ENCODE results near the gene TXNDC17.

GRCh38 chr17:6674586-6674985 is 33.7 kb downstream of the TXNDC17 start:
- TF ChIP-seq CTCF (IDR thresholded peaks at IDR 0.05) (no peak), POLR2AphosphoS5 (IDR thresholded peaks at IDR 0.05) (no peak), POLR2A (IDR thresholded peaks at IDR 0.05) (no peak)

All from sigmoid colon (tissue), 4 donors.